ENCODE data around the gene SLC25A23.
A peak's percentile ranks its signal among the peaks of the same experiment; 100 is the strongest.

Gene SLC25A23

DNA sequence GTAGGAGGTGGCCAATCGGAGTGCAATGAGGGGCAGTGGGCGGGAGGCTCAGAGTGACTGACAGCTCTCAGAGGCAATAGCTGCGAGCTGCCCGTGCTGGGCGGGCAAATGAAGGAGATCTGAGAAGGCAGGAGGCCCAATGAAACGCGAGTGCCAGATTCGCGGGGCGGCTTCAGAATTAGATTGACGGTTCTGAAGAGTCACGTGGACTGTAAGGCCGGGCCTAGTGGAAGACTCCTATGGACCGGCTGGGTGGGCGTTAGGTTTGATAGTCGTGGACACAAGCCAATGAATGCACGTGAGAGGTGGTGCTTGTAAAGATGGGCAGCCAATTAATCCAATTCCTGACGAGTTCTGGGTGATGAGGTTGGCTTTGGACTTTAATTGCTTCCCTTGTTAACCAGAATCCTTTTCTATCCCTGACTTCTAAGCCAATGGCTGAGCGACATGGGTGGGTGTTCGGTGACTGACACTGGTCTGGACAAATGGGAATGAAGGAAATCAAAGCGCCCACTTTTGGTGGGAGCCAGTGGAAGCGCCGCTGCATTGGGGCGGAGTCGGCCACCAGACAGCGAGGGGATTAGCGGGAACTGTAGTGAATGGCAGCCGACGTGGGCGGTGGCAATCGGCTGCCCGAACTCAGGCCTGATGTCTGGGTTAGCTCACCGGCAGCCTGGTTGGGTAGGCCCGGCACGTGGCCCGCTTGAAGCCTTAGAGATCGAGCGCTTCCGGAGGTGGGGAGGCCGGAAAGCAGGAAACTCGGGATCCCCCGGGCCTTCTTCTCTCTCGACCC, 34.5 kb downstream of the SLC25A23 start:
- DNase-seq (ENCODE audit: low spot score), result peak; percentile 100

DNA sequence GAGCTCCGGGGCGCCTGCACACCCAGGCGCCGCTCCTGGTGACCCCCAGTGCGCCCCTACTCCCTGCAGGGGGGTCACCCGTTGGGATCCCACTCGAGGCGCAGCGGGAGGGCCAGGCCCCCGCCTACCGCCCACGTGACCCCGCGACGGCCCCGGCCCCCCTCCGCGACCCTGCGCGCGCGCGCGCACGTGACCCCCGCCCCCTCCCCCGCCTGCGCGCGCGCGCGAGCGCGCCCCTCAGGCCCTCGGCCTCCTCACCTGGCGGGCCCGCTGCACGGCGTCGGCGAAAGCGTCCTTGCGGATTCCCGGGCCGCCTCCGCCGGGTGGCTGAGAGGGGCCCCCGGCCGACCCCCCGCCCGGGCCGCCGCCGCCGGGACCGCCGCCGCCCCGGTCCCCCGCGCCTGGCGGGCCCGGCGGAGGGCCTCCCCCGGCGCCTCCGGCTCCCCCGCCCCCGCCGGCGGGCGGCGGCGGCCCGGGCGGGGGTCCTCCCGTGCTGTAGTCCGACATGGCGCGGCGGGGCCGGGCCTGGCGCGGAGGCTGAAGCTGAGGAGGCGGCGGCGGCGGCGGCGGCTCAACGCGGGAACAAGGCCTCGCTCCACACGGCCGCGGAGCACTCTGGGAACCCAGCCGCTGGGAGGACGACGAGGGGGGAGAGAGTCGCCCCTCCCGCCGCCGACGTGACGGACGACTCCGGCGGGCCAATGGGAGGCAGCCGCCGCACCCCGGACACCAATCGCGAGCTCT, 35.2 kb downstream of the SLC25A23 start, which contains the start of gene KHSRP:
Gene KHSRP (minus strand): TSS at position 617 of the 744 bp plus-strand sequence. CDS start 110 bp downstream, at position 507.
- peak; percentile 11 for DNase-seq (ENCODE audit: low spot score)

DNA sequence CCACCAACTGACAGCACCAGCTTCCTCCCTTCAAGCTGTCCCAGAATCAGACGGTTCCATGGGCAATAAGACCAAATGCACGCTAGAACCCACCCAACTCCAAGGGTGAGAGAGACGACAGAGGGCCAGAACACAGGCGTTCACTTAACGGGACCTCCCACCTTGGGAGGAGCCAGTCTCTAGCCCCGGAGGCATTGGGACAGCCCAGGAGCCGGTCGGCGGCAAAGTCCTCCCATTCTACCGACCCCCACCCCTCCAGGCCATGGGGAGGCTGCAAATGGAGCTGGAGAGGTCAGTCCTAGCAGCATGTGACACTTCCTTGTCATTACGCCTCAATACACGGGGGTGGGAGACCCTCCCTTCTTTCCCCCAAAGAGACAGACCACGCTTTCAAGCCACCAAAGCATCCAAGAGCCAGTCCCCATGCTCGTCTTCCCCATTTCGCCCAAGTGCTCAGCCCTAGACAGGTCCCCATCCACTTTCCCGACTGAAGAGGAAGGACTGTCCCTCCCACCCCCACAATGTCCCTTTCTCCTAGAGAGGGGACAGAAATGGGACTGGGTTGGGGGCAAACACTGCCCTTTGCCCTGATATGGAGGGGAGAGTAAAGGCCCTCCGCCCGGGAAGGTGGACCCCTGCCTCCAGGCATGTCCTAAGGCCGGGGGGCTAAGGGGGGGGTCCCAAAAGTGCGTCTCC, 35.9 kb downstream of the SLC25A23 start:
- DNase-seq (ENCODE audit: low spot score), result no peak

DNA sequence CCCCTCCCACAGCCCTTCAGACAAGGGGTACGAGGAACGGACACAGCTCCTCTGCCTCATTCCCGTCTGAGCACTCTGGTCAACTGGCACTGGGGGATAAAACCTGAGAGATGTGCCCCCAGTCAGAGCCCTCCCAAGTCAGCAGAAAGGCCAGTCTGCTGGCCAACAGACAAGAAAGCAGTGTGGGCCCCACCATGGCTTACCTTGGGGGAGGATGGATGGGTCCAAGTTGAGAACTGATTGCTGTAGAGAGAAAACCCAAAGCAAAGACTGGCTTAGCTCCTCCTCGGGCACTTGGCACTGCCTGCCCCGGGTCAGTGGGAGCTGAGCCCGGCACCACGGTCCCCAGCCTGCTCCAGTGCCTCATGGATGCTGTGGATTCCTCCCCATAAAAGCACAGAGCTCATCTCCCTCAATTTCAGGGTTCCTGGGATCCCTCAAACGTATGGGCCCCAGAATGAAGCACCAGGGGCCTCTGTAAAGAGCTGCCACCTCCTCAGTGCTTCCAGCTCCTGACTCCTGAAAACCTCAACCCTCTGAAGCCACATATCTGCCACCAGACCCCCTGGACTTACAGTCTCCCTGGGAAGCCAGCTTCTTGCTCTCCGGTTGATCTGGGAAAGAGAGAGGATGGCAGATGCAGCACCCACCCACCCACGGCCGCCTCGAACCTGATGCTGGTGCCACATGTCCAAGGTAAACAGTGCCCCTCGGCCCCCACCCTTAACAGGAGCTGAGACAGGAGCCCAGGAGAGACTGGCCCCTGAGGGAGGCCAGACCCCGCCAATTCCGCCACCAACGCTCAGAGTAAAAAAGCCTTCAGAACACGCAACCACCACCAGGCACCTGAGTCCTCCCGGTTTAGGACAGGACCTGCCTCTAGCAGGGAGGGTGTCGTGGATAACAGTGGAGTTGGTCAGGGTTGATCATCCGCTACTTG, 38.2 kb downstream of the SLC25A23 start:
- DNase-seq (ENCODE audit: low spot score), result no peak

DNA sequence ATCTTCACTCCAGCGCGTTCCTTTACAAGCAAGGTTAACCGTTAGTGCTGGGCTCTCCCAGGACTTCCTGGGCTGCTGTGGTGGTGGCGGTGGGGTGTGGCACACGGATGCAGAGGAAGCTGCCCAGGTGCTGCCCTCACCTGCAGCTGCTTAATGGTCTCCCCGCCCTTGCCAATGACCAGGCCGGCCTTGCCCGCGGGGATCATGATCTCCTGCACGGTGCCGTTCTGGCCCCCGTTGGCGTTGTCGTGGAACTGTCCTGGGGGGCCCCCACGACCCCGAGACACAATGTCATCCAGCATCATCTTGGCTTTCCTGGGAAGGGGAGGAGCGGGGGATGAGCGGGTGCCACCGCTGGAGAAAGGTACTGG, 41.0 kb downstream of the SLC25A23 start:
- no peak for DNase-seq (ENCODE audit: low spot score)

DNA sequence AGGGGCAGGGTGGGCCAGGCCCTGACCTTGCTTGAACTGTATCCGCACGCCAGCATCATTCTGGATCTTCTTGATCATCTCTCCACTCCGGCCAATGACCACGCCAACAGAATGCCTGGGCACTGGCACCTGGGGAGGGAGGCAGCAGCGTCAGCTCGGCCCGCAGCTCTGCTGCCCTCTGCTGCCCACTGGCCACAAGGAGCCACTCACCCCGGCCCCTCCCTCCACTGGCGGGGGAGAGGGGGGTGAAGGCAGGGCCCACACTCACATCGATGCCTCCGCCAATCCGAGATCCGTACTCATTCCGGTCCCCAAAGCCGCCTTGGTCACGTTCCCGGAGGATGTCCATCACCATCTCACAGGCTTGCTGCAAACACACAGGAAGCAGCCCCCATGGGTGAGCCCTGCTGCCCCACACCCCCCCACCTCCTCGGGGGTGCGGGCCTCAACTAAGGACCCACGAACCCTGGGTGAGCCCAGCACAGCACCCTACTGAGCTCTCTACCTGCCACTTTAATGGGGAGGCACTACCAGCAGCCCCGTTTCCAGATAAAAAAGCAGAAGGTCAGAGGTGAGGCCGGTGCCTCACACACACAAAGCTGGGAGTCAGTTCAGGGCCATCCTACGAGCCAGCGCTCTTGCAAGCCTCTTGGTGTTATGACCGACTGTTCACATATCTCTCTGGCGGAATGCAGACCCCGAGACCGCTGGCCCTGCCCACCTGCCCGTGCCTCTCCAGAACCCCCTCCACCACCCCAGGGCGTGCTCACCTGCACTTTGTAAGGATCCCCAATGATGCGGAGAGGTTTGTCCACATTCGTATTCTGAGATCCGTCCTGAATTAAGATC, 41.7 kb downstream of the SLC25A23 start:
- peak; percentile 43 for DNase-seq (ENCODE audit: low spot score)

DNA sequence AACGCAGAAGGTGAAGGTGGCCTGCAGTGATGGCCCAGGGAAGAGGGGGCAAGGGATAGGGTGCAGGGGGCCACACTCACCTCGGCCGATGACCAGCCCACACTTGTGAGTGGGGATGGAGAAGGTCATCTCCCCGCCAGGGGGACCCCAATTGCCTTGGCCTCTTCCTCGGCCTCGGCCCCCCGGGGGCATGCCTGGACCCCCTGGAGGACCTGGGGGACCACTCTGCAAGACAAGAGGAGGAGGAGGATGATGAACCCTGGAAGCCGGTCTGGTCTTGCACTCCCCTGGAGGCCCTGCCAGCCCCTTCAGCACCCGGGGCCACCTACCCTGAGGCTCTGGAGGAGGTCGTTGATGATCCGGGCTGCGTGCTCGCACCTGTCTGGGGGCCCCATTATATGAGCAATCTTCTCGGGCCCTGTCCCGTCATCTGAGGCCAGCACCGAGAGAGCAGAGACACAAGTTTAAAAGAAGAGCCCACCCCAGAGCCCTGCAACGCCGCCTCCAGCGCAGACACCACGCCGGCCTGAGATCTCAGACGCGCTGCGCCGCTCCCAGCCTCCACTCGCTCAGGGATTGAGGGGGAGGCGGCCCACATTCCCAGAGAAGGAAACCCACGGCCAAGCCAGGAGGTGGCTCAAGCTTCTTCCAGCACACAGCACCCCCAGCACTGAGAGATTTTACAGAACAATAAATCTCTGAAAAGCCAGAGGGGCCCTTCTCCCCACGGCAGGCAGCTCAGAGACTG, 42.8 kb downstream of the SLC25A23 start:
- DNase-seq (ENCODE audit: low spot score), result no peak

DNA sequence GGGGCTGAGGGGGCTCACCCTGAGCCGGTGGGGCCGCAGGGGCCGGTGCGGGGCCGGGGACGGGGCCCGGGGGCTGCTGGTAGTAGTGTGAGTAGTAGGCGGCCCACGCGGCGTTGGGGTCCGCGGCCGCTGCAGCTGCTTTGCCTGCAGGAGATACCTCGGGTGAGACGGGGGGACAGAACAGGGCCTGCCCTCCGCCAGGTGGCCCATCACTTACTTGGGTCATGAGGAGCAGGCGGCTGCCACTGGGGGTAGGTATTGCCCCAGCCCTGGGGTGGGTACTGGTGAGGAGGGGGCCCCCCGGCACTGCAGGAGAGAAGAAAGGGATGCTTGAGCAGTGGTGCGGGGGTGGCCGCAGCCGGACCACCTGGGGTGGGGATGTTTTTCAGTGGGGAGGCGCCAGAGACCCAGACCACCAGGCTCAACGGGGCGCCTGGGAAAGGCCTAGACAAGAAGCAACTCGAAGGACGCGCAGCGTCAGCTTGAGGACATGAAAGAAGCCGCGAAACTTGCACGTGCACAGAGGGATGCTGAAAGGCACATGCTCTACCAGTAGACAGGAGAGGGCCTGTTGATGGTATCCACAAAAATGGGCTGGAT, 43.9 kb downstream of the SLC25A23 start:
- DNase-seq (ENCODE audit: low spot score), result no peak

DNA sequence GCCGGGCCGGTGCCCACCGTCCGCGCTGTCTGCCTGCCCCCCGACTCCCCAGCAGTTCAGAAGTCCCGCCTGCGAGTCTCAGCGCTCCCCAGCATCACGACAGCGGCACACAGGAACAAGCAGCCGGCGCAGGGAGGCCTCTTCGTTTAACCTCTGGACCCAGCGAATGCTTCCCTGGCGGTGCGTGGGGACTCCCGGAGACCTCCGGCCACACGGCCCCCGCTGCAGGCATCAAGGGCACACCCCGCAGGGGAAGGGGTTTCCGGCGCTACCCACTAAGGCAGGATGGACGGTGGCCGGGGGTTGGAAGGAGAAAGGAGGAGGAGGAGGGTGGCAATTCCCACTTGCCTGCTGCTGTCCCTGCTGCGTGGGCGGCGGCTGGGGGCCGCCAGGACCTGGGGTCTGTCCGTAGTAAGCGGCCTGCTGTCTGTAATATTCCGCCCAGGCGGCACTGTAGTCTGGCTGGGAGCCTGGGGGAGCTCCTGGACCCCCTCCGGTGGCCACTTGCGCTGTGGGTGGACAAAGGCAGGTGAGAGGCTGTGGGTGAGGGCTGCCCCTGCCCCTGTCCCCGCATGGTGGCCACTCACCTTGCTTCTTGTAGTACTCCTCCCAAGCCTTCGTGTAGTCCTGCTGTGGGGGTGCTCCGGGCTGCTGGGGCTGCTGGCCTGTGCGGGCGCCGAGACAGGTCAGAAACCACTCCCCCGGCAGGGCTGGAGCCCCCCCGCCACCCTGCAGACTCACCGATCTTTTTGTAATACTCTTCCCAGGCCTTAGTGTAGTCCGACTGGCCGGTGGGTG, 44.6 kb downstream of the SLC25A23 start:
- DNase-seq (ENCODE audit: low spot score), result no peak

DNA sequence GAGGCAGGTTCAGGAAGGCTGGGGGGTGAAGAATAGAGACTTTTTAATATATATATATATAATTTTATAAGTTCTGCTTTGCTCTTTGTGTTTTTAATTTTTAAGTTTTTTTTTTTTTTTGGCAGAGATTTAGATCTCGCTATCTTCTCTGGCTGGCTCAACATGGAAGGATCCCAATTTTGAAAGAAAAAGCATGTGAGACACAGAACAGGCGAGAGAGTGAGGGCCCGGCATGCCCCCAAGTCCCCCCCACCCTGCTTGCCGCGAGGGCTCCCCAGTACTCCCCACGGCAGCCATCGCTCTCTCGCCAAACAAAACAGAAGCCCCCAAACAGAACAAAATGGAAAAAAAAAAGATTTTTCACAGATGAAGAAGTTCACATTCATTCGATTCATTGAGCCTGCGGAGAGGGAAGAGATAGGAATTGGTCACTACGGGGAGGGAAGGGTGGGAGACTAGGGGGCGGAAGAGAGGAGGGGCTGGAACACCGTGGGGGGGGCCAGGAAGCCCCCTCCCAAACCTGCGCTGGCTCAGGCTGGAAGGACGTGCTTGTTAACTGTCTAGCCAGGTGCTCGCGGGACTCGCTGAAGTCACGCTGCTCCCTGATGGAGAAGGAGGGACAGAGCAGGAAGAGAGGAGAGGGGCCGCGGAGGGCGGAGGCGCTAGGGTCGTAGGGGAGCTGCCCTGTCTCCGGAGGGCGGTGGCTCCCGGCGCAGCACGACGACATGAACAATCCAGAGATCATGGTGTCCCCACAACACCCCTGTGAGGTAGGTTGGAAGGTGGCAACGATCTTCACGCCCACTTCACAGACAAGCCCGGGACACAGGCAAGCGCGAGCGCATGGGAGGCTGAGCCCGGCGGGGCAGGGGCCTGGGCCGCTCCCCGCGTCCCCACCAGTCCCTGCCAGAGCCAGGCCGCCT, 45.6 kb downstream of the SLC25A23 start:
- DNase-seq (ENCODE audit: low spot score), result no peak

DNA sequence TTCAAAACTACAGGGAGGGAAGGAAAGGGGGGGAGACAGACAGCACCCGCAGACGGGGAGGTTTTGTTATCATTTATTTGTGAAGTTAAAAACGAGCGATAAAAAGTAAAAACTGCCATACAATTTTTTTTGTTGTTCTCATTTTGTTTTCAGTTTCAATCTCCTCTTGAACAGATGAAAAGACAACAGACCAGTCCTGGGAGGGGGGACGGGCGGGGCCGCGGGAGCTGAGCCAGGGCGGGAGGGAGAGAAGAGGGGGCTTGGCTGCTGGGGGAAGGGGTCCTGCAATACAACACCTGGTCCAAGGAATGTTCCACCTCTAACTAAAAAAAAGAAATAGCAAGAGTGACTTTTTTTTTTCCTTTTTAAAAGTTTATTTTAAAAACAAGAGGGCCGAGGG, 46.3 kb downstream of the SLC25A23 start:
- no peak for DNase-seq (ENCODE audit: low spot score)

DNA sequence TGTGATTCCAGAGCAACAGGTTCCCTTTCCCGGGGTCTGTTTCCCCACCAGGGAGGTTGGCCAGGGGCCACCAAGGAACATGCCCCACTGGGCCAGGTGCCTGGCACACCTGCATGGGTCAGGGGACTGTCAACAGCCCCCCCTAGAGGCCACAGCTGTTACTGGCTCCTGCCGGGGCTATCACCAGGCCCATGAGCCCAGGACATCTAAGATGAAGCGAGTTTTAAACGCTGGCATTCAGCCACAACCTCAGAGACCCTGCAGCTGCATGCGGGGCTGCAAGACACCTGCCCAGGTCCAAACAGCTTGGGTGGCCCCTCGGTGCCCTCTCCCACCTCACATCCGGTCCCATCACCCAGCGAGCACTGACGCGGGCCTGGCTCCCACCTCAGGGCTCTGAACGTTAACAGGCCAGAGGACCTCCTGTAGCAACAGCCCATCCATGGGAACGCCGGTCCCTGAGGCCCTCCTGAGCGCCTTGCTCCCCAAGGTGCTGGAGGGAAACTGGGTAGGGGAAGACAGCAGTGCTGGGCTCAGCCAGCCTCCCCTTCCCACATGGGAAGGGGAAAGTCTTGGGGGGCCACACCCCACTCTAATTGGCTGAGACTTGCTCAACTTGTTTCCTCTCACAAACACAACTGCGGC, 47.0 kb downstream of the SLC25A23 start:
- no peak for DNase-seq (ENCODE audit: low spot score)

DNA sequence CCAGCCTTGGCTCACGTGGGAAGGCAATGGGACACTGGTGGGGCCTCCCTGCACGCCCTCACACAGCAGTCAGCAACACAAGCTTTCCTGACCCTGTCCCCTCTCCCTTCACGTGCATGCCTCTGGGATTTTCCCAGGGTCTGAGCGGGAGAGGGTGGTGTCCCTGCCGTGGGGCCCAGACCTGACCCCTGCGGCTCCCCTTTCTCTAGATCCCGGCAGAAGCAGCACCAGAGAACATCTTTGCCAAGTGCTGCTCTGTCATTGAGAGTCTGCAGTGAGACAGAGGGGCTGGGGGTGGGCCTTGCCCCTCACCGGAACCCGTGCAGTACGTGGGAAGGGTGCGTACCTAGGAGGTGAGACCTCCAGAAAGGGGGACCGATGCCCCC, 47.5 kb downstream of the SLC25A23 start:
- DNase-seq (ENCODE audit: low spot score), result no peak

DNA sequence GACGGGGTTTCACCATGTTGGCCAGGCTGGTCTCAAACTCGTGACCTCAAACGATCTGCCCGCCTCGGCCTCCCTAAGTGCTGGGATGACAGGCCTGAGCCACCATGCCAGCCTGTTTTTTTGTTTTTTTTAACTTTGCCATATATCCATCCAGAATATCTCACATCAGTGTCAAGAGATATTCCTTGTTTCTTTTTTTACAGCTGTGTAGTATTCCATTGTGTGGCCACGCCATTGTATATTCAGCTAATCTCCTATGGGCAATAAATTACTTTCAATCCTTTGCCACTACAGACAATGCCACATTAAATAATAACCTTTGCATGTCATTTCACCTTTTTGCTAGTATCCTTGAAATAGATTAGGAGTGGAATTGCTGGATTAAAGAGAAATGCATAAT, 50.2 kb downstream of the SLC25A23 start:
- DNase-seq (ENCODE audit: low spot score), result no peak

DNA sequence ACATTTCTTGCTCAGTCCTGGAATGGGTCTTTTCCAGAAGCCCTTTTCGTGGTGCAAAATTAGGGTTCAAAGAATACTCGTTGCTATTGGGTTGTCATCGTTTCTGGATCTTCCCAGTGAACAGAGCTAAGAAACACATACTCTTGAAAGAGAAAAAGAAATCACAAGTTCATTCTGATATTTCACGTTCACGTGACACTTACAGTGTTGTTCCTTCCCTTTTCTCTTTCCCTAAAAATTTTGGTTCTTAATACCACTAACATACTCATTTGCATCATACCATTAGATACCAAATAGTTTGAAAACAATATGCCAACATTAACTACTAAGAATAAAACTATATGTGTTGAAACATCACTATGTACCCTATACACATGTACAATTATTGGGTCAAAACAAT, 53.2 kb downstream of the SLC25A23 start:
- DNase-seq (ENCODE audit: low spot score), result no peak

DNA sequence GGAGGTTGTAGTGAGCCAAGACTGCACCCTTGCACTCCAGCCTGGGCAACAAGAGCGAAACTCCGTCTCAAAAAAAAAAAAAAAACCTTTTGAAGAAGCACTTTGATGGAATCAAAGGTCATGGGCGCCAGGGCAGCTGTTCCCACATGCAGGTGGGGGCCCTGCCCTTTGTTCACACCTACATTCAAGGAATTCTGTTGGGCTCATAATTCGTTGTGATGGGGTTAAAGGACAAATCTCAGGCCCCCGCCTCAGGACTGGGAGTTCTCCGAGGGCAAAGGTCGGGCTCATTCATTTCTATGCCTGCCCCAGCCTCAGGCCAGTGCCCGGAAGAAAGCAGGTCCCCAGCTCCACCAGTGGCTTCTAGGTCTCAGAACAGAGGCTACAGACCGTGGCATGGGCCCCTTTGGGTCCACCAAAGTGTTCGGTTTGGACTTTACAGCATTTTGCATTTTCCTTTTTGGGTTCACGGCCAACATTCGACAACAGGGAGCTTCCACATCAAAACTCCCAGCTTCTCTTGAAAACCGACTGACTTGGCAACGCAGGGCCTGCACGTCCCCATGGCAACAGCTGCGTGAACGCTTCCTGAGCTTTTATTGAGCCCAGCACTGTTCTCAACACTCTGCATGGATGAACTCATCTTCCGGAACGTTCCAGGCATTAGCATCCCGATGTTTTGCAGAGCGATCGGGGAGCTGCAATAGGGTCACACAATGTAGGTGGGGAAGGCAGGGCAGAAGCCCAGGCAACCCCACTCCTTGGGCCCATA, 56.6 kb downstream of the SLC25A23 start:
- peak; percentile 70 for DNase-seq (ENCODE audit: low spot score)

Measured in globus pallidus (tissue), 1 donor.